PFSK-1 (cell line): ENCODE measurements around the gene TCF12.

Source experiments
- FOXP2 ChIP-seq: optimal IDR thresholded peaks from 2 replicates; pipeline ENCODE3; 2011; ENCODE audit warnings: borderline replicate concordance, control low read depth, inconsistent platforms; ENCODE audit not compliant: insufficient read depth; ENCODE audit errors: extremely low read length, extremely low read depth
- POLR2AphosphoS5 ChIP-seq: IDR thresholded peaks from 2 replicates; pipeline ENCODE4 v1.6.1; 2012; ENCODE audit warnings: low read depth, mild to moderate bottlenecking, control low read depth, low read length, moderate library complexity
- REST ChIP-seq, 2 experiments: IDR thresholded peaks; 2 replicates each; pipeline versions ENCODE4 v1.6.1 to v1.8.0; 2011 to 2012; ENCODE audit warnings: low read depth in 2 of 2, low read length in 2 of 2, control low read depth in 1 of 2, inconsistent platforms in 1 of 2, mild to moderate bottlenecking in 1 of 2, moderate library complexity in 1 of 2; ENCODE audit not compliant: insufficient read depth in 1 of 2
- SIN3A ChIP-seq: IDR thresholded peaks from 2 replicates; pipeline ENCODE4 v1.6.1; 2012; ENCODE audit warnings: mild to moderate bottlenecking, low read length, moderate library complexity, borderline replicate concordance; ENCODE audit not compliant: insufficient read depth
- TAF1 ChIP-seq: IDR thresholded peaks from 2 replicates; pipeline ENCODE4 v1.6.1; 2012; ENCODE audit warnings: low read length, control low read depth, borderline replicate concordance; ENCODE audit not compliant: insufficient read depth

TCF12 gene

GRCh38 chr15:56942118-56942517, 23.7 kb downstream of the TCF12 start:
- TF ChIP-seq FOXP2 (no peak), SIN3A (no peak), REST (IDR thresholded peaks at IDR 0.05; ENCODE audit: insufficient read depth in 1 of 2, low read depth in 2 of 2, low read length in 2 of 2) (no peak), POLR2AphosphoS5 (no peak), TAF1 (no peak)

GRCh38 chr15:56943403-56943802, 25.0 kb downstream of the TCF12 start:
- TF ChIP-seq TAF1 (no peak), SIN3A (no peak), POLR2AphosphoS5 (no peak)

GRCh38 chr15:56944485-56944884, 26.0 kb downstream of the TCF12 start:
- TF ChIP-seq FOXP2 (no peak), POLR2AphosphoS5 (no peak), TAF1 (no peak), SIN3A (no peak), REST (IDR thresholded peaks at IDR 0.05; ENCODE audit: insufficient read depth in 1 of 2, low read depth in 2 of 2, low read length in 2 of 2) (no peak)

- TF ChIP-seq POLR2AphosphoS5 (no peak), SIN3A (no peak), FOXP2 (no peak), TAF1 (no peak), REST (IDR thresholded peaks at IDR 0.05; ENCODE audit: insufficient read depth in 1 of 2, low read depth in 2 of 2, low read length in 2 of 2) (no peak)
Observed at GRCh38 chr15:56946150-56946549, 27.7 kb downstream of the TCF12 start.

- TF ChIP-seq REST (IDR thresholded peaks at IDR 0.05; ENCODE audit: insufficient read depth in 1 of 2, low read depth in 2 of 2, low read length in 2 of 2) (no peak), FOXP2 (no peak), SIN3A (no peak), TAF1 (no peak), POLR2AphosphoS5 (no peak)
Observed at GRCh38 chr15:56948000-56948763, 29.7 kb downstream of the TCF12 start.
